HEK293 (cell line): ENCODE results near the gene OR6B1.

Source experiments
- CTCF ChIA-PET: fragments of 350-600 bp; formaldehyde crosslinking; extraction: SDS; loops from one replicate; lab custom pipeline; 2021; ENCODE audit warnings: antibody characterized with exemption; lab: Yijun Ruan, JAX
- POLR2A ChIA-PET: fragments of 300-600 bp; formaldehyde crosslinking; extraction: SDS; loops from one replicate; lab custom pipeline; 2020; ENCODE audit warnings: antibody characterized with exemption, inconsistent platforms; lab: Yijun Ruan, JAX
- H3K27ac ChIP-seq: fragments of 200-500 bp; sonication (Bioruptor generic); 2 replicates; pipeline ENCODE4 v1.5.1; 2014; ENCODE audit warnings: low read depth, low read length, control low read depth, inconsistent platforms; ENCODE audit errors: extremely low read depth
- H3K36me3 ChIP-seq, 2 experiments: fragments of 200-500 bp in 1 of 2; sonication (Bioruptor generic) in 1 of 2; 1 replicate in 1 of 2; 2 replicates in 1 of 2; pipeline ENCODE4 v1.5.1; 2014 to 2017; ENCODE audit warnings: inconsistent platforms in 2 of 2, low read length in 2 of 2; ENCODE audit not compliant: control insufficient read depth in 2 of 2, insufficient read depth in 1 of 2
- H3K4me1 ChIP-seq: fragments of 200-500 bp; sonication (Bioruptor generic); 2 replicates; pipeline ENCODE4 v1.5.1; 2014; ENCODE audit warnings: mild to moderate bottlenecking, low read length, inconsistent platforms; ENCODE audit not compliant: control insufficient read depth, insufficient read depth
- H3K4me3 ChIP-seq: 2 replicates; pipeline ENCODE4 v1.5.1; 2011; ENCODE audit warnings: low read depth, mild to moderate bottlenecking, control low read depth, low read length, moderate library complexity
- H3K9me3 ChIP-seq: fragments of 200-500 bp; sonication (Bioruptor generic); 2 replicates; pipeline ENCODE4 v1.5.1; 2014; ENCODE audit warnings: low read depth, low read length, inconsistent platforms; ENCODE audit not compliant: control insufficient read depth, insufficient read depth
- FEZF1 ChIP-seq: fragments of 450-650 bp; formaldehyde crosslinking; IDR thresholded peaks from 2 replicates; pipeline ENCODE4 v1.5.1; 2016; ENCODE audit warnings: missing biosample characterization, missing genetic modification characterization
- GLI4 ChIP-seq: fragments of 450-650 bp; formaldehyde crosslinking; IDR thresholded peaks from 2 replicates; pipeline ENCODE4 v1.5.1; 2016; ENCODE audit warnings: missing biosample characterization, missing genetic modification characterization
- GLIS1 ChIP-seq: fragments of 450-650 bp; formaldehyde crosslinking; IDR thresholded peaks from 2 replicates; pipeline ENCODE4 v1.5.1; 2016; ENCODE audit warnings: missing biosample characterization, missing genetic modification characterization
- GLIS2 ChIP-seq: fragments of 450-650 bp; formaldehyde crosslinking; IDR thresholded peaks from 2 replicates; pipeline ENCODE4 v1.5.1; 2016; ENCODE audit warnings: missing biosample characterization, missing genetic modification characterization
- KLF10 ChIP-seq: fragments of 450-650 bp; IDR thresholded peaks from 2 replicates; pipeline ENCODE4 v1.5.1; 2018; ENCODE audit warnings: missing biosample characterization, mild to moderate bottlenecking, missing genetic modification characterization
- KLF7 ChIP-seq: fragments of 450-650 bp; formaldehyde crosslinking; IDR thresholded peaks from 2 replicates; pipeline ENCODE4 v1.5.1; 2016; ENCODE audit warnings: missing biosample characterization, missing genetic modification characterization, borderline replicate concordance
- SP7 ChIP-seq: fragments of 450-650 bp; formaldehyde crosslinking; IDR thresholded peaks from 2 replicates; pipeline ENCODE4 v1.5.1; 2016; ENCODE audit warnings: missing biosample characterization, missing genetic modification characterization
- TRIM28 ChIP-seq: IDR thresholded peaks from 2 replicates; pipeline ENCODE4 v1.6.1; 2011; ENCODE audit warnings: low read length, control low read depth, borderline replicate concordance
- ZBTB11 ChIP-seq: fragments of 450-650 bp; formaldehyde crosslinking; conservative IDR thresholded peaks from 2 replicates; pipeline ENCODE4 v1.5.1; 2016; ENCODE audit warnings: low read depth, missing biosample characterization, missing genetic modification characterization
- ZBTB17 ChIP-seq: fragments of 450-650 bp; formaldehyde crosslinking; IDR thresholded peaks from 2 replicates; pipeline ENCODE4 v1.5.1; 2016; ENCODE audit warnings: missing biosample characterization, missing genetic modification characterization
- ZBTB48 ChIP-seq: fragments of 450-650 bp; formaldehyde crosslinking; IDR thresholded peaks from 2 replicates; pipeline ENCODE4 v1.5.1; 2016; ENCODE audit warnings: missing biosample characterization, missing genetic modification characterization
- ZNF10 ChIP-seq: fragments of 450-650 bp; formaldehyde crosslinking; IDR thresholded peaks from 2 replicates; pipeline ENCODE4 v1.5.1; 2017; ENCODE audit warnings: missing biosample characterization, missing genetic modification characterization
- ZNF155 ChIP-seq: fragments of 450-650 bp; formaldehyde crosslinking; IDR thresholded peaks from 2 replicates; pipeline ENCODE4 v1.5.1; 2016; ENCODE audit warnings: missing biosample characterization, missing genetic modification characterization
- ZNF18 ChIP-seq: fragments of 450-650 bp; formaldehyde crosslinking; IDR thresholded peaks from 2 replicates; pipeline ENCODE4 v1.5.1; 2016; ENCODE audit warnings: missing biosample characterization, missing genetic modification characterization
- ZNF184 ChIP-seq: fragments of 450-650 bp; IDR thresholded peaks from 2 replicates; pipeline ENCODE4 v1.5.1; 2018; ENCODE audit warnings: missing biosample characterization, mild to moderate bottlenecking, missing genetic modification characterization
- ZNF350 ChIP-seq: fragments of 450-650 bp; formaldehyde crosslinking; IDR thresholded peaks from 2 replicates; pipeline ENCODE4 v1.5.0; 2017; ENCODE audit warnings: missing biosample characterization, mild to moderate bottlenecking, missing genetic modification characterization
- ZNF426 ChIP-seq: fragments of 450-650 bp; formaldehyde crosslinking; IDR thresholded peaks from 2 replicates; pipeline ENCODE4 v1.5.1; 2017; ENCODE audit warnings: missing biosample characterization, missing genetic modification characterization, mild to moderate bottlenecking, inconsistent platforms, moderate library complexity
- ZNF510 ChIP-seq: fragments of 450-650 bp; formaldehyde crosslinking; IDR thresholded peaks from 2 replicates; pipeline ENCODE4 v1.5.1; 2018; ENCODE audit warnings: mild to moderate bottlenecking, missing genetic modification characterization, missing biosample characterization; ENCODE audit not compliant: insufficient replicate concordance
- ZNF518A ChIP-seq: fragments of 450-650 bp; formaldehyde crosslinking; conservative IDR thresholded peaks from 2 replicates; pipeline ENCODE4 v1.5.1; 2016; ENCODE audit warnings: low read depth, missing biosample characterization, missing genetic modification characterization
- ZNF544 ChIP-seq: fragments of 450-650 bp; formaldehyde crosslinking; IDR thresholded peaks from 2 replicates; pipeline ENCODE4 v1.5.0; 2017; ENCODE audit warnings: missing biosample characterization, missing genetic modification characterization
- ZNF600 ChIP-seq: fragments of 450-650 bp; formaldehyde crosslinking; IDR thresholded peaks from 2 replicates; pipeline ENCODE4 v1.5.1; 2016; ENCODE audit warnings: missing biosample characterization, missing genetic modification characterization
- ZNF660 ChIP-seq: fragments of 450-650 bp; IDR thresholded peaks from 2 replicates; pipeline ENCODE4 v1.5.1; 2018; ENCODE audit warnings: missing biosample characterization, mild to moderate bottlenecking, missing genetic modification characterization
- ZNF830 ChIP-seq: fragments of 450-650 bp; IDR thresholded peaks from 2 replicates; pipeline ENCODE4 v1.5.0; 2018; ENCODE audit warnings: missing biosample characterization, missing genetic modification characterization, low read depth, mild to moderate bottlenecking, moderate library complexity
- ZNF837 ChIP-seq: fragments of 450-650 bp; formaldehyde crosslinking; IDR thresholded peaks from 2 replicates; pipeline ENCODE4 v1.5.1; 2016; ENCODE audit warnings: missing biosample characterization, missing genetic modification characterization
- ZSCAN23 ChIP-seq: fragments of 450-650 bp; formaldehyde crosslinking; IDR thresholded peaks from 2 replicates; pipeline ENCODE4 v1.5.1; 2016; ENCODE audit warnings: missing biosample characterization, missing genetic modification characterization

Gene OR6B1

GRCh38 chr7:143992670-143993069 is 7.5 kb upstream of the OR6B1 start:
- Histone ChIP-seq H3K36me3 (no peaks in the 10 kb centered on the region), H3K27ac (no peak overlapping the region), H3K9me3 (no peaks in the 10 kb centered on the region), H3K4me1 (no peaks in the 10 kb centered on the region), H3K4me3 (no peak overlapping the region)
- ChIA-PET POLR2A (no interaction called here), CTCF (no interaction called here)
- no peak for TF ChIP-seq ZNF426 (tag by site-specific recombination)
- TF ChIP-seq GLIS1 (tag by site-specific recombination), result no peak
- no peak for TF ChIP-seq ZBTB11 (tag by site-specific recombination)

- Histone ChIP-seq H3K9me3 (no peaks in the 10 kb centered on the region), H3K36me3 (no peaks in the 10 kb centered on the region), H3K4me1 (no peaks in the 10 kb centered on the region), H3K4me3 (no peak overlapping the region), H3K27ac (no peak overlapping the region)
- TF ChIP-seq ZNF510 (tag by site-specific recombination) (no peak), SP7 (no peak), TRIM28 (no peak), ZNF830 (no peak), GLI4 (tag by site-specific recombination) (no peak), KLF7 (tag by site-specific recombination) (no peak), ZNF544 (tag by site-specific recombination) (no peak), KLF10 (tag by site-specific recombination) (no peak), ZNF660 (tag by site-specific recombination) (no peak), ZBTB17 (tag by site-specific recombination) (no peak)
- POLR2A ChIA-PET, result no interaction called here
- CTCF ChIA-PET, result no interaction called here
These were observed 6.2 kb upstream of the OR6B1 start for GRCh38 chr7:143993924-143994323.

GRCh38 chr7:144001543-144001942 is 1.4 kb downstream of the OR6B1 start:
- no peaks in the 10 kb centered on the region for H3K4me1 ChIP-seq
- H3K4me3 ChIP-seq, result no peak overlapping the region
- ChIA-PET CTCF (no interaction called here), POLR2A (no interaction called here)
- H3K27ac ChIP-seq, result no peak overlapping the region
- H3K36me3 ChIP-seq, result no peaks in the 10 kb centered on the region
- H3K9me3 ChIP-seq, result no peaks in the 10 kb centered on the region
- no peak for TF ChIP-seq ZNF600 (tag by site-specific recombination)
- TF ChIP-seq GLIS2, result no peak
- no peak for TF ChIP-seq ZBTB48
- TF ChIP-seq ZNF518A (tag by site-specific recombination), result no peak
- no peak for TF ChIP-seq ZNF350
- no peak for TF ChIP-seq ZNF155 (tag by site-specific recombination)
- no peak for TF ChIP-seq FEZF1 (tag by site-specific recombination)
- no peak for TF ChIP-seq ZNF184 (tag by site-specific recombination)
- no peak for TF ChIP-seq ZNF837
- TF ChIP-seq ZNF10 (tag by site-specific recombination), result no peak
- TF ChIP-seq ZSCAN23 (tag by site-specific recombination), result no peak
- TF ChIP-seq ZNF18 (tag by site-specific recombination), result no peak
- TF ChIP-seq ZNF426 (tag by site-specific recombination), result no peak
